Measurements from ENCODE around the gene CAMTA1. TPM values are rescaled to one million over a fixed set of nuclear protein-coding genes. Genes with fewer than 3 reads are reported as not detected.

The CAMTA1 gene
- polyA plus RNA-seq, 1 experiment = 64.9 TPM

- POLR2A ChIA-PET = interaction anchor here (0.5 kb wide), 1 partner anchor 22 kb away, joined by 3 read pairs; no protein-coding TSS in a partner anchor
Measured at GRCh38 chr1:7770997-7771822, 986.0 kb downstream of the CAMTA1 start, which contains the start of gene VAMP3. Gene VAMP3 (plus strand): TSS chr1:7771296. CDS start chr1:7771384, 88 bp downstream.

GRCh38 chr1:7771823-7772299, 986.6 kb downstream of the CAMTA1 start:
- Histone ChIP-seq H3K27ac (ENCODE audit: low read depth, low read length) (peak overlapping the region; percentile 40), H3K27me3 (ENCODE audit: control insufficient read depth, insufficient read depth, low read length) (no peaks in the 10 kb centered on the region), H3K9me3 (ENCODE audit: control insufficient read depth, insufficient read depth, low read length) (no peaks in the 10 kb centered on the region; the same call in 1 of the 2 replicates), H3K4me3 (ENCODE audit: low read depth, low read length) (peak overlapping the region; percentile 85)
- TF ChIP-seq CTCF (IDR thresholded peaks at IDR 0.05; ENCODE audit: low read depth, low read length) = no peak
- ChIA-PET CTCF (interaction anchor here (0.6 to 3.8 kb wide), 3 partner anchors 19 to 169 kb away, joined by 3 to 16 read pairs (median 8); no protein-coding TSS in a partner anchor), POLR2A (interaction anchor here (0.5 kb wide), 1 partner anchor 23 kb away, joined by 3 read pairs; no protein-coding TSS in a partner anchor)
- no peak for DNase-seq (ENCODE audit: low read depth, low spot score)

More at GRCh38 chr1:7770997-7771822, 986.0 kb downstream of the CAMTA1 start, which contains the start of gene VAMP3:
- no peak for TF ChIP-seq CTCF (IDR thresholded peaks at IDR 0.05; ENCODE audit: low read depth, low read length)
- H3K27ac ChIP-seq (ENCODE audit: low read depth, low read length) = peak within 1 kb of the TSS; percentile 40
- peaks cover 5% of the 10 kb centered on the region for H3K27me3 ChIP-seq (ENCODE audit: control insufficient read depth, insufficient read depth, low read length)
- CTCF ChIA-PET = interaction anchor here (1.3 to 3.8 kb wide), 2 partner anchors 19 to 104 kb away, joined by 8 to 16 read pairs; no protein-coding TSS in a partner anchor
- DNase-seq (ENCODE audit: low read depth, low spot score) = no peak
- no peaks in the 10 kb centered on the region; the same call in 1 of the 2 replicates for H3K9me3 ChIP-seq (ENCODE audit: control insufficient read depth, insufficient read depth, low read length)
- H3K4me3 ChIP-seq (ENCODE audit: low read depth, low read length) = peak within 1 kb of the TSS; percentile 85

GRCh38 chr1:7777591-7777990, 992.3 kb downstream of the CAMTA1 start:
- Histone ChIP-seq H3K4me3 (ENCODE audit: low read depth, low read length) (no peak overlapping the region), H3K27me3 (ENCODE audit: control insufficient read depth, insufficient read depth, low read length) (no peaks in the 10 kb centered on the region), H3K9me3 (ENCODE audit: control insufficient read depth, insufficient read depth, low read length) (no peaks in the 10 kb centered on the region), H3K27ac (ENCODE audit: low read depth, low read length) (no peak overlapping the region)
- no peak for DNase-seq (ENCODE audit: low read depth, low spot score)
- TF ChIP-seq CTCF (IDR thresholded peaks at IDR 0.05; ENCODE audit: low read depth, low read length) = no peak
- ChIA-PET POLR2A (no interaction called here), CTCF (no interaction called here)

GRCh38 chr1:7778133-7778628, 992.9 kb downstream of the CAMTA1 start:
- CTCF ChIA-PET = no interaction called here
- H3K9me3 ChIP-seq (ENCODE audit: control insufficient read depth, insufficient read depth, low read length) = no peaks in the 10 kb centered on the region
- no peak for TF ChIP-seq CTCF (IDR thresholded peaks at IDR 0.05; ENCODE audit: low read depth, low read length)
- H3K27ac ChIP-seq (ENCODE audit: low read depth, low read length) = no peak overlapping the region
- no peaks in the 10 kb centered on the region for H3K27me3 ChIP-seq (ENCODE audit: control insufficient read depth, insufficient read depth, low read length)
- no peak overlapping the region for H3K4me3 ChIP-seq (ENCODE audit: low read depth, low read length)
- no peak for DNase-seq (ENCODE audit: low read depth, low spot score)
- POLR2A ChIA-PET = no interaction called here

DNA sequence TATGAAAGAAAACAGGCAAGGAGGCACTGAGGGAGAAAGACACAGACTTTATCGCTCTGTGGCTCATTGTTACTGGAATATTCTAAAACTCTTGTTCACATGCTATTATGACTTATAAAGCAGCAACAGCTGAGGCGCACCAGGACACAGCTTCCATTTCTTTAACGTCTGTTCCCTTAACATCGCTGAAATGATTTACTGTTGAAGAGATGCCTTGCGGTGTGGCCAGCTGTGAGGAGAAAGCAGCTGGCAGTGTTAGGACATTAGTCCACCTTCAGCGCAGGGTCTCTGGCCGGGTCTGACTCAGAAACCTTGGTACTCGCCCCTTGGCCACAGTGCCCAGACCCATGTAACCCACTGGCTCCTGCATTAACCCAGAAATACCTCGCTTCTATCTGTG, 995.7 kb downstream of the CAMTA1 start:
- Histone ChIP-seq H3K27me3 (ENCODE audit: control insufficient read depth, insufficient read depth, low read length) (no peaks in the 10 kb centered on the region), H3K27ac (ENCODE audit: low read depth, low read length) (no peak overlapping the region), H3K9me3 (ENCODE audit: control insufficient read depth, insufficient read depth, low read length) (peaks cover 4% of the 10 kb centered on the region; the same call in 1 of the 2 replicates), H3K4me3 (ENCODE audit: low read depth, low read length) (no peak overlapping the region)
- ChIA-PET POLR2A (no interaction called here), CTCF (no interaction called here)
- DNase-seq (ENCODE audit: low read depth, low spot score) = no peak
- TF ChIP-seq CTCF (IDR thresholded peaks at IDR 0.05; ENCODE audit: low read depth, low read length) = no peak
